NCI-H128 (cell line): ENCODE data around the gene NCAM1.
"Not testable (repeated sequence)": the region's sequence is repeated elsewhere in the genome, so short reads cannot be mapped to it uniquely, and the experiment has no call there.

Experiments used
- DNase-seq: peaks from one replicate; lab custom pipeline; 2025; ENCODE audit not compliant: unreplicated experiment; lab: John Stamatoyannopoulos, UW

The NCAM1 gene

GRCh38 chr11:112961146-112961668, at the start of gene NCAM1:
Gene NCAM1, plus strand, starts transcription at chr11:112961420.
- DNase-seq: peak; percentile 93

DNA sequence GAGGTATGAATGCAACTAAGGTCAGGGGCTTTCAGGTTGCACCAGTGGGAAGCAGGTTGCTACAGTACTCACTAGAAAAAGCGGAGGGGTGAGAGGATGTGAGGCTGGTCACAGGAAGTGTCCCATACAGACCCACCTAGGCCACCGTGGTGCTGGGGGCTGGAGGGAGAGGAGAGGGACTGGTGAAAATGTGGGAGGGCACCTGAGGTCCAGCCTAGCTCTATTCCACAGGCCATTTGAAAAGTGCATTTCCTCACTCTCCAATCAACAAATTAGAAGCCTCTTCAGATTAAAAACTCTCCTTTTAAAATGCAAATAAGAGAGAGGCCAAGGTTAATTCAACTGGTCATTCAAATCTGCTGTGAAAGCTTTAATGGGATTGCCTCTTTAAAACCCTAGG, 38.6 kb upstream of the NCAM1 start:
- no peak for DNase-seq

- DNase-seq: not testable (repeated sequence)
Observed at GRCh38 chr11:112924836-112925235, 36.4 kb upstream of the NCAM1 start.

- no peak for DNase-seq
Observed at GRCh38 chr11:112925516-112926310, 35.5 kb upstream of the NCAM1 start.

- no peak for DNase-seq
Observed at GRCh38 chr11:112928136-112928535, 33.1 kb upstream of the NCAM1 start.

GRCh38 chr11:112929432-112929831, 31.8 kb upstream of the NCAM1 start:
- no peak for DNase-seq

DNA sequence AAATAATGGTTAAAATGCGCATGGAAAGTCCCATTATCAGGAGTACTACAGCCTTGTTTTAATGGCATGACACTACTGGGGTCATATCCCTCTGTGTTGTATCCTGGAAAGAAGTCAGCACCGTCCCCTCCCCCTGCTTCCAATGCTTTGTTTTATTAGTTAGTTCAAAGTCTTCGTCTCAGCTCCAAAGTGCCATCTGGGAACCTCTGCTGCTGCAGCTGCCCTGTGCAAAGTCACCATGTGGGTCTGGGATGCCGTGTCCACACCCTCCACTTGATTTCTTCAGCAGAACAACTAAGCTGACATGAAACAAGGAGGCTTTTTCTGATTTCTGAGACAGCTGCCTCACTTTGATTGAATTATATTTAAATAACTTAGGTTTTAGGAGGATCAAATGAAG, 29.5 kb upstream of the NCAM1 start:
- DNase-seq: no peak

DNA sequence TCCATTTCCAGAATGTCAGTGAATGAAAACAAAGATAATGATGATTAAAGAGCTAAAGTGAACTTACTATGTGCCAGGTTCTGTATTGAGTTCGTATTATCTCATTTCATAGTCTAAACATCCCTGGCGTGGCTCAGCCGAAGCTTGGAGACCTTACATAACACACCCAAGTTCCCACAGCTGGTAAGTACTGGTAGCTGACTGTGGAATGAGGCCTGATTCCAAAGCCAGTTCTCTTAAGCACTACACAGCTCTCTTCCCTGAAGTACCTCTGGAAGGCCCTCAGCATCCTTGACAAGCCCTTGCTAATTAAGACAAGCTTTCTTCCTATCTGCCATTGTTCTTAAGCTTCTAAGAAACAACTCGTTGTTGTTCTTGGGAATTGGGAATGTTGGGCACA, 28.6 kb upstream of the NCAM1 start:
- DNase-seq: no peak

DNA sequence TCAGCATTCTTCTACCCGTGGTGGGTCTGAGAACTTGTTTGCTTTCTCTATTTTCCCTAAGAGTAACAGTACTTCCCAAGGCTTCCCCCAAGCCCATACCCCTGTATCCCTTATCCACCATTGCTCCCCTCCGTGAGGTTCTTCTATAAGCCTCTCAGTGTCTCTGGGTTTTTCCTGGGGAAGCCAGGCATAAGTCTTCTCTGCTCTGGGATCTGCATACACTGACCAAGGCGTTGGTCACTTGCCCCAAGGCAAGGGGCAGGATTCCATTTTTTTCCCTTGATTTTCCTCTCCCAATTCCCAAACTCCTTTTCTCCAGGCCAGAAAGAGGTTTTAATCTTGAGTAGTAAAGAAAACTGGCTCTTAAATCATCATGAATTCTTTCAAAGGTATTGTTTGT, 27.2 kb upstream of the NCAM1 start:
- DNase-seq: no peak

- DNase-seq: no peak
Observed at GRCh38 chr11:112941104-112941503, 20.1 kb upstream of the NCAM1 start.

DNA sequence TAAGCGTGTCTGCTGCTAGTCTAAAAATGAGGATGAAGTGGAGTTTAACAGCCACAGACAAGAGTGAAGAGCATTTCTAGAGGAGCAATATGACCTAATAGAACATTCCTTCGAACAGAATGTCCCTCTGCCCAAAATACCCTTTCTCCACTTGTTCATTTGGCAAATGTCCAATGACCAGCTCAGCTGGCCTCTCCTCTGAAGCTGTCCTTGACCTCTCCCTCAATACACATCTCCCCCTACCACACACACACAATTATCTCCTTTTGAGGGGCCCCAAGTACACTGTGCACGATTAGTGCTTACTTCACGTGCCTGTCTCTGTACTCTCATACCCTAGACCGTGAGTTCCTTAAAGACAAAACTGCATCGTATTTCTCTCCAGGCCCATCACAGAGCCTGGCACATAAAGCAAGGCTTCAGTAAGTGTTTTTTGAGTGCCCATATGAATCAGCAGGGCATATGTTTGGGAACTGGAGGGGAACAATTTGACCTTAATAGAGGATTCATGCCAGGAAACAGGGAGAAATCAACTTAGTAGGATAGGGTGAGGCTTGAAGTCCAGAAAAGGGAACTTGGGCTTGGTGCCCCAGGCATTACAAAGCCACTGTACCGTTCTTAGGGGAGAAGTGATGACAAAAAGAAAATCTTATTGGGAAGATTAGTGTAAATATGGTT, 18.1 kb upstream of the NCAM1 start:
- DNase-seq: no peak

DNA sequence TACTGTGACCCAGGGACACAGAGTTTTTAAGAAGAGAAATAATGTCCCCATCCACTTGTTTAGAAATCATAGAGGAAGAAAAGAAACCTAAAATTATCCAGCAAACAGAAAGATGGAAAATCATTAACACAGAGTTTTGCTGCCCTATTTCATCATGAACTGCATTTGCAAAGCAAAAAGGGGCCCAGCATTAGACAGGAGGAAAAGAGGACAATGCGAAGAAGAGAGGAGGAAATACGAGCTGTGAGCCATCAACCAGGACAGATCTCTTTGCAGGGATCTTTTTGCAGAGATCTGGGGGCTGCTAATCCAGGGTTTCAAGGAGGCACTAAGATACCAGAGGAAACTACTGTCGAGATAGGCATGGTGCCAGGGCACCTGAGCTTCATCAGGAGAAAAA, 14.4 kb upstream of the NCAM1 start:
- DNase-seq: no peak

GRCh38 chr11:112949781-112950575, 11.2 kb upstream of the NCAM1 start:
- DNase-seq: no peak

- DNase-seq: no peak
Observed at GRCh38 chr11:112958670-112959069, 2.5 kb upstream of the NCAM1 start.

DNA sequence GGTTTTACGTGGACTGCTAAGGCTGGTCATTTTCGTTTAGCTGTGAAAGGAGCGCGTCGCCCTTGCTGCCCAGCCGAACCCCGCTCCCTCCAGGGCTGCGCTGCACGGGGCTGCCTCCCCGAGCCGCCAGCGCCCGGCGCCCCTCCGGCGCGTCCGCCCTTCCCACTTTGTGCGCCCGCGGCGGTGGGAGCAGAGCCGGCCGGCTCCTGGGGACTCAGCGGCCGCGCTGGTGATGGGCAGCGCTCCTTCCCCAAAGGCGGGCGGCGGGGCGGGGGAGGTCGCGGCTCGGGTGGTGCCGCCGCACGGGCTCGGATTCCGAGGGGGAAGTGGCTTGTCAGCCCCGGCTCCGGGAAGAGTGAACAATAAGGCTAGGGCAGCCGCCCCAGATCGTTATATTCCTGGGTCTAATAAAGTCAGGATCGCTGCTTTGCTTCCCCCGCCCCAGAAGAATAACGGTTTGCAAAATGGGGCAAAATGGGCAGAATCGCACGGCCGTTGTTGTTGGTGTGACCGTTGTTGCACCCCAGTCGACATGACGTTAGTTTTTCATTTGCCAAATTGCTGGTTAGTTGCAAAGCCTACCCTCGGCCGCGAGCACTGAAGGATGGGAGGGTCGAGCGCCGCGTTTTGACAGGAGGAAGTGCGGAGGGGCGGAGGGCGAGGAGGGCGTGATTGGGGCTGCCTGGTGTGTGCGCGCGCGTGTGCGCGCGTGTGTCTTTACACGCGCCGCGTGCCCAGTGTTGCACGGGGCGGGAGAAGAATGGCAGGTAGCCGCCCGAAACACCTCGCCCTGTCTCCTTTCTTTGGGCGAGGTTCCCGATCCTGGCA, 745 bp downstream of the NCAM1 start:
- peak; percentile 52 for DNase-seq

GRCh38 chr11:112962579-112963367, 1.6 kb downstream of the NCAM1 start:
- peak; percentile 61 for DNase-seq

DNA sequence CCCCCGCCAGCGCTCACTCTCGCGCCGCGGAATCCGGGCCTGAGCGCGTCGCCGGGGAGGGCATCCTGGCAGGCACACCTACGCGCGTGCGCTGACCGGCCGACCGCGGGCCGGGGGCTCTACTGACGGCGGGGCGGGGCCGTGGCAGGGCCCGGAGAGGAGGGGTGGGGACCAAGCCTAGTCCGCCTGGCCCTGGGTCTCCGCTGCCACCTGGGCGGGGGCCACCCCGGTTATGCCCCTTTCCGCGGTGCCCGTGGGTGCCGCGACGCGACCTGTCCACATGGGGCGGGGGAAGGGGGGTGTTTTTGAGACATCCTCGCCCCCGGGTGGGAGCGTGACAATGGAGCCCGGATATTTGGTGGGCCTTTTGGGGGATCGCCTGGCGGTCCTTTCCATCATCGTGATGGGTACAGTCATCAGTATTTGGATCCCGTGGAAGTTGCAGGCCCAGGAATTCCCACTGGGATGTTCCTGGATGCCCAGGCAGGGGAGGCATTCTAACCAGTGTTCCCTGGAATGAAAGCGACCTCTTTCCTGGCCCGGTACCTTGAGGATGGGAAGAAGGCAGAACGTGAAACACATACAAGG, 2.2 kb downstream of the NCAM1 start:
- no peak for DNase-seq

- DNase-seq: peak; percentile 56
Observed at GRCh38 chr11:112965656-112966055, 4.4 kb downstream of the NCAM1 start.

DNA sequence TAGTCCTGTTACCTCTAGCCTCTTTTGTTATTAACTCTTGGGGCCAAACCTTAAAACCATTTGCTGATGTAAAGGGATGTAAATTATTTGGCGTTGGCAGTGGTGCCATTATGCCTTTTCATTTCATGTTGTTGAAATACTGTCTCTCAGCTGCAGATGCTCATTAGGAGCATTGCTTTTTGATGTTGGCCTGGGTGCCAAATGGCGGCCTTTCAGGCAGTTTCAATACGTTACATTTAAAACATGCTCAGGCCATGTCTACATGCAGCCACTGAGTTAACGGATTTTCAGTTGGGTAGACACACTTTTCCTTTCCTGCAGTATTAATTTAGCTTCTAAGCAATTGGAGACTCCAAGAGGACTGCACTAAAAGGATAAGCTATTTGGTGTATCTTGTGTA, 5.3 kb downstream of the NCAM1 start:
- no peak for DNase-seq

- no peak for DNase-seq
Observed at GRCh38 chr11:112967082-112967481, 5.9 kb downstream of the NCAM1 start.
